Hematopoietic multipotent progenitor cell treated with erythropoietin and hydrocortisone succinate and interleukin-3 and kit ligand, for 8 days (in vitro differentiated cells): ENCODE data around the gene EEF2.
A peak's percentile ranks its signal among the peaks of the same experiment; 100 is the strongest.
"Not testable (repeated sequence)": the region's sequence is repeated elsewhere in the genome, so short reads cannot be mapped to it uniquely, and the experiment has no call there.

Experiments used
- DNase-seq: peaks from one replicate; pipeline ENCODE4 v3.0.0-alpha.2; 2015

Gene EEF2

DNA sequence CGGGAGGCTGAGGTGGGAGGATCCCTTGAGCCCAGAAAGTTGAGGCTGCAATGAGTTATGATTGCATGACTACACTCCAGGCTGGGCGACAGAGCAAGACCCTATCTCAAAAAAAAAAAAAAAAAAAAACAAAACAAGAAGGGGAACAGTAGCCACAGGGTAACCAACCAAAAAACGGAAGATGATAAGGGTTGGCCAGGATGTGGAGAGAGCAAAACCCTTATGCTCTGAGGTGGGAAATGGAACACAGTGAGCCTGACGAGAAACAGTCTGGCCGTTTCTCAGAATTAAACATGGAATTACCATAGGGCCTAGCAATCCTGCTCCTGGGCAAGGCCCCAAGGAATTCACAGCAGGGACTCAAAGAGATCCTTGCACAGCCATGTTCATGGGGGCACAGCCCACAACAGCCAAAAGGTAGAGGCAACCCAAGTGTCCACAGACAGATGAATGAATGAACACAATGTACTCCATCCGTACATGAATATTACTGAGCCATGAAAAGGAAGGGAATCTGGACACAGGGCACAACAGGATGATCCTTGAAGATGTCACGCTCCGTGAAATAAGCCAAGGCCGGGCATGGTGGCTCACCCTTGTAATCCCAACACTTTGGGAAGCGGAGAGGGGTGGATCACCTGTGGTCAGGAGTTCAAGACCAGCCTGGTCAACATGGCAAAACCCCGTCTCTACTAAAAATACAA is 41.1 kb downstream of the EEF2 start:
- DNase-seq = peak; percentile 34

DNA sequence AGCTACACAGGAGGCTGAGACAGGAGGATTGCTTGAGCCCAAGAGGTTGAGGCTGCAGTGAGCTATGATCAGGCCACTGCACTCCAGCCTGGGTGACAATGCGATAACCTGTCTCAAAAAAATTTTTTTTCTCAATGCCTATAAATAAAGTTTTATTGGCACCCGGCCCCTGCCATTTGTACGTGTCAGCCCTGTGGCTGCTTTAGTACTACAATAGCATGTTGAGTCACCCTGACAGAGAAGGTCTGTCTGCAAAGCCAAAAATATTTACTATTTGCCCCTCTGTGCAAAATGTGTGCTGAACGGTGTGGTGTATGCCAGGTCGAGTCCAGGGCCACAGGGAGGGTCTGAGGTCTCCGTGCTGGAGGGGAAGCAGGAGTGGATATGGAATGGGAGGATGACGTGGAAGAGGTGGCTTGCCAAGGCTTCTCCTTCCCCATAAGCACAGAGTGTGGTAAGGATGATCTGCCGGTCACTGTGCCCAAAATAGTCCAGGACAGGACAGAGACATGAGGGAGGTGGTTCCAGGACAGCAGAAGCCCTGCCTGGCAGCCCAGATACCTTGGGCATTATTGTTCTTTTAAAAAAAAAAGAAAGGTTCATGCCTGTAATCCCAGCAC is 42.4 kb downstream of the EEF2 start:
- DNase-seq = peak; percentile 10

- not testable (repeated sequence) for DNase-seq
Observed at GRCh38 chr19:3938300-3938950, 46.8 kb downstream of the EEF2 start.

GRCh38 chr19:3936506-3937442 is 48.5 kb downstream of the EEF2 start:
- no peak for DNase-seq

DNA sequence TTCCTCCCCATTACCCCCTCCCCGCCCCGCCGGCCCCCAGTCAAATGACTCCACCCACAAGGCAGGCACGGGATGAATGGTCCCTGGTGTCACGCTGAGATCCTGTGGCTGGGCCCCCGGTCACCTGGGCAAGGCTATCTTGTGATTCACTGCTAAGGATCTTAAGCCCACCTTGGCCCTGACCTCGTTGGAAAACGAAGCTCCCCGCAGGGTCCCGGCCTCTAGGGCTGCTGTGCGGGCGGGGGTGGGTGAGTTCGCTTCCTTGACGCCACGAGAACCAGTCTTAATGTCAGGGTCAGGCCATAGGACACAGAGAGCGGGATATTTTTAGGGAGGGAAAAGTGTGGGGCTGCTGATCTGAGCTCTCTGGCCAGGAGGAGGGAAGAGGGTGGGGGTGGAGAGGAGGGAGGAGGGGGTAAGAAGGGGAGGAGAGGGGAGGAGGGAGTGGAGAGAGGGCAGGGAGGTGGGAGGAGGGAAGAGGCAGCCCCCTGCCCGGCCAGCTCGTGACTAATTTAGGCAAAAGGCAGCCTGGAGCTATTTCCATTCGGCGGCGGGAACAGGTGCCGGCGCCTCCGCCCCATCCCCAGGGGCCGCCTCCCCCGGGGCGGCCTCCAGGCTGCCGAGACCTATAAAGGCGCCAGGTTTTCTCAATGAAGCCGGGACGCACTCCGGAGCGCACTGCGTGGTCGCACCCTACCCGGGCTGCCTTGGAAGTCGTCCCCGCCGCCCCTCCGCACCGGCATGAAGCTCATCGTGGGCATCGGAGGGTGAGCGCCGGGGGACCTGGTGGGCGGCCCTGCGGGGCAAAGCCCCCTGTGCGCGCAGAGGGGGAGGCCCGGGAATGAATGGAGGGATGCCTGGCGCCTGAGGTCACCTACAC is 52.1 kb downstream of the EEF2 start, which contains the start of gene NMRK2:
TSS of gene NMRK2 (plus strand) at position 139 of the 880 bp plus-strand sequence. CDS start at position 742, 603 bp downstream.
- no peak for DNase-seq

DNA sequence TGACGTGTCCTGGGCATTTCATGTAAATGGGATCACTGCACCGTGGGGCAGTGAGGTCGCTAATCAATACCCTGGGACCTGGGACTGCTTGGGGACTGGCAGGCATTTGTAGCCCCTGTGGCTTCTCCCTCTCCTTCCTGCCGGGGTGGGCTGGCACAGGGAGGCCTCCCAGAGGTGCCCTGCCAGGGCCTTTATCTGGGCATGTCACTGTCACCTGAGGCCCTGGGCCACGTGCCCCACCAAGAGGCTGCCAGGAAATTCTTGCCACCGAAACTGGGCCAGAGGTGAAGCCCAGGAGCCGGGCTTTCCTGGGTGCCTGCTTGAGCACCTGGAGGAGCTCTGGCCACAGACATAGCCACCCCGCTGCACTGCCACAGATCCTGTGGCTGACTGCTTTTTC is 54.2 kb downstream of the EEF2 start:
- no peak for DNase-seq
